Natural killer cell (primary cell): Measurements from ENCODE around the gene CNPY2. TPM values are rescaled to one million over a fixed set of nuclear protein-coding genes. Genes with fewer than 3 reads are reported as not detected.
"Not testable (repeated sequence)": the region's sequence is repeated elsewhere in the genome, so short reads cannot be mapped to it uniquely, and the experiment has no call there.

ENCODE experiments used
- ATAC-seq, 3 donors: fragments of 150-1000 bp in 2 of 3; fragments of 200-7000 bp in 1 of 3; cut with Tn5 transposase; 1 replicate in 1 of 3; 2 replicates in 2 of 3; pipeline ENCODE4 v1.10.0; 2021; ENCODE audit warnings: mild to moderate bottlenecking in 2 of 3, moderate library complexity in 2 of 3
- DNase-seq, 2 donors: peaks; one replicate each; pipeline versions ENCODE4 v3.0.0 to v3.0.0-alpha.2; 2013 to 2021; ENCODE audit warnings: mixed read lengths in 1 of 2
- H3K27ac ChIP-seq: one replicate; pipeline ENCODE4 v1.5.1; 2013; ENCODE audit warnings: mild to moderate bottlenecking, low read length
- H3K27me3 ChIP-seq: one replicate; pipeline ENCODE4 v1.6.1; 2013; ENCODE audit warnings: low read length; ENCODE audit not compliant: control insufficient read depth, insufficient read depth
- H3K36me3 ChIP-seq: one replicate; pipeline ENCODE4 v1.6.1; 2013; ENCODE audit warnings: low read length; ENCODE audit not compliant: control insufficient read depth, insufficient read depth
- H3K4me1 ChIP-seq: one replicate; pipeline ENCODE4 v1.6.1; 2013; ENCODE audit warnings: low read length; ENCODE audit not compliant: control insufficient read depth, insufficient read depth
- H3K4me3 ChIP-seq: one replicate; pipeline ENCODE4 v1.5.1; 2013; ENCODE audit warnings: low read length
- H3K9me3 ChIP-seq: one replicate; pipeline ENCODE4 v1.6.1; 2013; ENCODE audit warnings: low read length; ENCODE audit not compliant: control insufficient read depth, insufficient read depth
- H3K27ac Mint-ChIP-seq, 2 donors: one replicate each; pipeline ENCODE4 v1.8.0; 2022; ENCODE audit warnings: mild to moderate bottlenecking in 2 of 2, mixed read lengths in 2 of 2, moderate library complexity in 1 of 2
- H3K27me3 Mint-ChIP-seq, 2 donors: one replicate each; pipeline ENCODE4 v1.8.0; 2022; ENCODE audit warnings: low read depth in 2 of 2, mixed read lengths in 2 of 2
- H3K36me3 Mint-ChIP-seq: one replicate; pipeline ENCODE4 v1.8.0; 2022; ENCODE audit warnings: mixed read lengths
- H3K4me1 Mint-ChIP-seq, 2 donors: one replicate each; pipeline ENCODE4 v1.8.0; 2022; ENCODE audit warnings: mixed read lengths in 2 of 2
- H3K4me3 Mint-ChIP-seq: one replicate; pipeline ENCODE4 v1.8.0; 2022; ENCODE audit warnings: mild to moderate bottlenecking, moderate library complexity, mixed read lengths
- H3K9me3 Mint-ChIP-seq, 2 donors: one replicate each; pipeline ENCODE4 v1.8.0; 2022; ENCODE audit warnings: mixed read lengths in 2 of 2
- WGBS: methylation state at CpG from one replicate; pipeline ENCODE4 v1.1.7; 2013; ENCODE audit warnings: missing lambda C conversion rate; ENCODE audit not compliant: insufficient coverage; 5-methylcytosine and 5-hydroxymethylcytosine counted together
- intact Hi-C: fragments of 100-400 bp; cut with micrococcal nuclease; formaldehyde crosslinking; loops from one replicate; pipeline ENCODE4 v1.14.2; 2022
- total RNA-seq, 4 donors: library from RNA; stranded (reverse); fragments of 120-200 nt in 1 of 4; gene quantifications; one replicate each; pipeline versions ENCODE4 v1.2.3 to v1.2.4, GENCODE V29; 2013 to 2022
- TF ChIP-seq, protein P1 (sequence below): fragments of 200-600 bp; IDR thresholded peaks from one replicate; pipeline ENCODE4 v1.8.0; 2022; ENCODE audit warnings: antibody characterized with exemption

The CNPY2 gene
- total RNA-seq, 3 donors from 2014 or later (not counting 1 experiment from before 2014, with no cell fraction given): 50.4 to 64.3 (median 60.8) TPM

DNA sequence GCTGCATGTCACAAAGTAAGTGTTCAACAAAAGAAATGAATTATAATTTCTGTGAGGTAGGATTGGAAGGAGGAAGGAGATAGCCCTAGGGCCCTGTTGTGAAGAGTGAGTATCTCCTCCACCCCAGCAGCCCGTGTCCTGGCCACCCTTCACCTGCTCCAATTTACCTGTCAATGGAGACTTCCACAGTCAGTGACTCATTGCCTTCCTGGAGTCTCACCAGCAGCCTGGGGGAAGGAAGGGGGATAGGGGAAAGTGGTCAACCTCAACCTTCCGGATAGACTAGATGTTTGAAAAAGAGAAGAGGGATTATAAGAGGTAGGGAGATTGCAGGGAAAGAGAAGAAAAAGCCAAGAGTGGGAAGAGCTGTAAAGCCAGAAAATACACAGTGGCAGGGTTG is 34.9 kb upstream of the CNPY2 start:
- H3K4me3 Mint-ChIP-seq: no peak overlapping the region
- no peak overlapping the region for H3K4me3 ChIP-seq
- H3K4me1 ChIP-seq: no peaks in the 10 kb centered on the region
- TF ChIP-seq, protein P1, sequence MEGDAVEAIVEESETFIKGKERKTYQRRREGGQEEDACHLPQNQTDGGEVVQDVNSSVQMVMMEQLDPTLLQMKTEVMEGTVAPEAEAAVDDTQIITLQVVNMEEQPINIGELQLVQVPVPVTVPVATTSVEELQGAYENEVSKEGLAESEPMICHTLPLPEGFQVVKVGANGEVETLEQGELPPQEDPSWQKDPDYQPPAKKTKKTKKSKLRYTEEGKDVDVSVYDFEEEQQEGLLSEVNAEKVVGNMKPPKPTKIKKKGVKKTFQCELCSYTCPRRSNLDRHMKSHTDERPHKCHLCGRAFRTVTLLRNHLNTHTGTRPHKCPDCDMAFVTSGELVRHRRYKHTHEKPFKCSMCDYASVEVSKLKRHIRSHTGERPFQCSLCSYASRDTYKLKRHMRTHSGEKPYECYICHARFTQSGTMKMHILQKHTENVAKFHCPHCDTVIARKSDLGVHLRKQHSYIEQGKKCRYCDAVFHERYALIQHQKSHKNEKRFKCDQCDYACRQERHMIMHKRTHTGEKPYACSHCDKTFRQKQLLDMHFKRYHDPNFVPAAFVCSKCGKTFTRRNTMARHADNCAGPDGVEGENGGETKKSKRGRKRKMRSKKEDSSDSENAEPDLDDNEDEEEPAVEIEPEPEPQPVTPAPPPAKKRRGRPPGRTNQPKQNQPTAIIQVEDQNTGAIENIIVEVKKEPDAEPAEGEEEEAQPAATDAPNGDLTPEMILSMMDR: no peak
- H3K27ac Mint-ChIP-seq: peak overlapping the region in 1 of 2 donors; percentile 32
- no peaks in the 10 kb centered on the region for H3K9me3 ChIP-seq
- no peak overlapping the region for H3K27ac ChIP-seq
- no peaks in the 10 kb centered on the region for H3K9me3 Mint-ChIP-seq
- ATAC-seq (no peak), DNase-seq (no peak)
- 100% methylated on average over 1 of the region's 2 CpGs for WGBS
- peaks cover 11% of the 10 kb centered on the region for H3K36me3 Mint-ChIP-seq
- no peaks in the 10 kb centered on the region for H3K27me3 Mint-ChIP-seq
- no peaks in the 10 kb centered on the region for H3K27me3 ChIP-seq
- intact Hi-C loops: no loop called here
- H3K36me3 ChIP-seq: peaks cover 83% of the 10 kb centered on the region
- no peaks in the 10 kb centered on the region for H3K4me1 Mint-ChIP-seq

DNA sequence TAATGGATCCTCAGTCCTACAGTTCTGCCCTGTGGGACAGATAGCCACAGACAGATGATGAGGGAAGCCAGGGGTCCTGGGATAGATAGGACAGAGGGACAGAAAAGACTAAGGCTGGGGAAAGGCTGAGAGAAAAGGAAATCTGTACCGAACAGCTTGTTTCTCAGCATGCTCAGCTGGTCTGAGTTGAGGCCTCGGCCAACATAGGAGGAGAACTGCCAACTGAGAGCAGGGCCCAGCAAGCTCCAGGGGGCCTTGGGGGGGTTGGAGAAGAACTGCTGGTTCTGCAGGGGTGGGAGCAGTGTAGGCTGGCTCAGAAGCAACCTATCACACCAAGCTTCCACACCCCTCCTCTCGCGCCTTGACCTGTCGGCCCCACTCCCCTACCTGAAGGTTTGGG is 33.0 kb upstream of the CNPY2 start:
- no peaks in the 10 kb centered on the region for H3K9me3 ChIP-seq
- ATAC-seq: no peak
- Mint-ChIP-seq H3K4me1 (peaks cover 0 to 3% of the 10 kb centered on the region in 2 donors), H3K4me3 (no peak overlapping the region), H3K36me3 (peaks cover 11% of the 10 kb centered on the region), H3K27me3 (no peaks in the 10 kb centered on the region), H3K27ac (no peak overlapping the region), H3K9me3 (no peaks in the 10 kb centered on the region)
- no peaks in the 10 kb centered on the region for H3K4me1 ChIP-seq
- DNase-seq: no peak
- H3K27me3 ChIP-seq: no peaks in the 10 kb centered on the region
- H3K4me3 ChIP-seq: no peak overlapping the region
- 100% methylated on average over 5 of the region's 5 CpGs for WGBS
- H3K36me3 ChIP-seq: peaks cover 73% of the 10 kb centered on the region
- TF ChIP-seq, protein P1: no peak
- H3K27ac ChIP-seq: no peak overlapping the region
- intact Hi-C loops: no loop called here

DNA sequence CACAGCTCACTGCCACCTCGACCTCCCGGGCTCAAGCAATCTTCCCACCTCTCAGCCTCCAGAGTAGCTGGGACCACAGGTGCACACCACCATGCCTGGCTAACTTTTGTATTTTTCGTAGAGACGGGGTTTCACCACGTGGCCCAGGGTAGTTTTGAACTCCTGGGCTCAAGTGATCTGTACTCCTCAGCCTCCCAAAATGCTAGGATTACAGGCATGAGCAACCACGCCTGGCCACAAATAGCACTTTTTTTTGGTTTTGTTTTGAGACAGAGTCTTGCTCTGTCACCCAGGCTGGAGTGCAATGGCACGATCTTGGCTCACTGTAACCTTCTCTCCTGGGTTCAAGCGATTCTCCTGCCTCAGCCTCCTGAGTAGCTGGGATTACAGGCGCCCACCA is 31.5 kb upstream of the CNPY2 start:
- H3K27me3 Mint-ChIP-seq, H3K9me3 Mint-ChIP-seq: not testable (repeated sequence)

DNA sequence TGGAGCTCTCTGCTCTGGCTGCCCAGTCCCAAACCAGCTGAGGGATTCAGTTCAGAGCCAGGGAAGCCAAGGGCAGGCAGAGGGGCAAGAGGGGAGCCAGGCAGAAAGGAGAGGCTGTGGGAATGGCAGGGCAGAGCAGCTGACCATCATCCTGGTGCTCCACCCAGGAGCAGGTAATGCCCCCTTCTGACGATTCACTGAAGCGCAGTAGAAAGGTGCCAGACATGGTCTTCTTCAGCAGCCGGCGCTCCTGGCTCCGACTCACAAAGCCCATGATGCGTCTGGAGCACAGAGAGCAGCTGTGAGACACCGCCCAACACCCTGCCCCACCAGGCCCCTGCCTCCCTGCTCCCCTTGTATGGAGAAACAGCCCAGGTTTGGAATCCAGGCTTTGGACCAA is 30.9 kb upstream of the CNPY2 start:
- peak in 1 of 2 donors; percentile 40 for DNase-seq
- ATAC-seq: no peak
- Mint-ChIP-seq H3K4me1 (peaks cover 0 to 11% of the 10 kb centered on the region in 2 donors), H3K4me3 (no peak overlapping the region), H3K27ac (no peak overlapping the region), H3K36me3 (peaks cover 21% of the 10 kb centered on the region), H3K9me3 (no peaks in the 10 kb centered on the region), H3K27me3 (no peaks in the 10 kb centered on the region)
- Histone ChIP-seq H3K27me3 (no peaks in the 10 kb centered on the region), H3K4me1 (no peaks in the 10 kb centered on the region), H3K4me3 (no peak overlapping the region), H3K9me3 (no peaks in the 10 kb centered on the region), H3K27ac (no peak overlapping the region), H3K36me3 (peaks cover 70% of the 10 kb centered on the region)
- intact Hi-C loops: no loop called here
- TF ChIP-seq, protein P1: no peak
- WGBS: 91% methylated on average over 7 of the region's 7 CpGs

More for the DNA sequence above, 31.5 kb upstream of the CNPY2 start:
- peaks cover 0 to 11% of the 10 kb centered on the region in 2 donors for H3K4me1 Mint-ChIP-seq
- WGBS: 88% methylated on average over 9 of the region's 9 CpGs
- H3K27ac ChIP-seq, H3K4me1 ChIP-seq, ATAC-seq, H3K4me3 Mint-ChIP-seq, H3K27ac Mint-ChIP-seq, DNase-seq, intact Hi-C loops, H3K27me3 ChIP-seq, H3K4me3 ChIP-seq, H3K9me3 ChIP-seq: not testable (repeated sequence)
- peaks cover 72% of the 10 kb centered on the region for H3K36me3 ChIP-seq
- H3K36me3 Mint-ChIP-seq: peaks cover 21% of the 10 kb centered on the region

DNA sequence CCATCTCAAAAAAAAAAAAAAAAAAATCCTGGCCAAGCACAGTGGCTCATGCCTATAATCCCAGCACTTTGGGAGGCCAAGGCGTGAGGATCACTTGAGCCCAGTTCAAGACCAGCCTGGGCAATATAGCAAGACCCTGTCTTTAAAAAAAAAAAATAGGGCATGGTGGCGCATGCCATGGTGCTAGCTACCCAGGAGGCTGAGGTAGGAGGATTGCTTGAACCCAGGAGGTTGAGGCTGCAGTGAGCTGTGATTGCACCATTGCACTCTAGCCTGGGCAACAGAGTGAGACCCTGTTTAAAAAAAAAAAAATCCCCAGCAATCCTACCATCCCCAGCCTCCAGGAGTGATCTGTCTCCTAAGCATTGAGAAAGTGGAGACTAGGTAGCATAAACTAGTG is 26.5 kb upstream of the CNPY2 start:
- H3K27me3 Mint-ChIP-seq, H3K27ac ChIP-seq, H3K4me3 ChIP-seq, H3K27ac Mint-ChIP-seq, H3K27me3 ChIP-seq, H3K36me3 Mint-ChIP-seq, H3K9me3 Mint-ChIP-seq, H3K9me3 ChIP-seq, H3K4me3 Mint-ChIP-seq, DNase-seq, ATAC-seq, intact Hi-C loops: not testable (repeated sequence)
- H3K36me3 ChIP-seq: peaks cover 36% of the 10 kb centered on the region
- 96% methylated on average over 2 of the region's 2 CpGs for WGBS
- H3K4me1 ChIP-seq: peaks cover 22% of the 10 kb centered on the region
- peaks cover 0 to 22% of the 10 kb centered on the region in 2 donors for H3K4me1 Mint-ChIP-seq
